ENCODE data around the gene INS. TPM values are rescaled to one million over a fixed set of nuclear protein-coding genes. Genes with fewer than 3 reads are reported as not detected.
"Not testable (repeated sequence)": the region's sequence is repeated elsewhere in the genome, so short reads cannot be mapped to it uniquely, and the experiment has no call there.

Gene INS
- total RNA-seq, 1 experiment from 2014 or later = not detected

- no peak for DNase-seq (ENCODE audit: extremely low read depth, low read depth)
Measured at GRCh38 chr11:2136209-2136951, 24.6 kb downstream of the INS start.

- no peak for DNase-seq (ENCODE audit: extremely low read depth, low read depth)
Measured at GRCh38 chr11:2135648-2136201, 25.3 kb downstream of the INS start.

- no peak for DNase-seq (ENCODE audit: extremely low read depth, low read depth)
Measured at GRCh38 chr11:2135018-2135569, 25.9 kb downstream of the INS start.

GRCh38 chr11:2134022-2135010, 26.7 kb downstream of the INS start:
- no peak for DNase-seq (ENCODE audit: extremely low read depth, low read depth)

GRCh38 chr11:2133241-2134021, 27.6 kb downstream of the INS start:
- DNase-seq (ENCODE audit: extremely low read depth, low read depth) = no peak

GRCh38 chr11:2132874-2133240, 28.2 kb downstream of the INS start:
- DNase-seq (ENCODE audit: extremely low read depth, low read depth) = no peak

GRCh38 chr11:2132246-2132645, 28.8 kb downstream of the INS start:
- no peak for DNase-seq (ENCODE audit: extremely low read depth, low read depth)

- DNase-seq (ENCODE audit: extremely low read depth, low read depth) = no peak
Measured at GRCh38 chr11:2131371-2132236, 29.4 kb downstream of the INS start.

- no peak for DNase-seq (ENCODE audit: extremely low read depth, low read depth)
Measured at GRCh38 chr11:2130881-2131352, 30.1 kb downstream of the INS start.

GRCh38 chr11:2129699-2130366, 31.2 kb downstream of the INS start:
- DNase-seq (ENCODE audit: extremely low read depth, low read depth) = no peak

- DNase-seq (ENCODE audit: extremely low read depth, low read depth) = no peak
Measured at GRCh38 chr11:2129308-2129698, 31.7 kb downstream of the INS start.

- DNase-seq (ENCODE audit: extremely low read depth, low read depth) = no peak
Measured at GRCh38 chr11:2128511-2129307, 32.3 kb downstream of the INS start.

GRCh38 chr11:2128130-2128510, 32.9 kb downstream of the INS start:
- DNase-seq (ENCODE audit: extremely low read depth, low read depth) = no peak

- DNase-seq (ENCODE audit: extremely low read depth, low read depth) = no peak
Measured at GRCh38 chr11:2127482-2128129, 33.4 kb downstream of the INS start.

GRCh38 chr11:2126520-2127085, 34.4 kb downstream of the INS start:
- DNase-seq (ENCODE audit: extremely low read depth, low read depth) = no peak

- DNase-seq (ENCODE audit: extremely low read depth, low read depth) = not testable (repeated sequence)
Measured at GRCh38 chr11:2124736-2125484, 36.1 kb downstream of the INS start.
